ENCODE data around the gene SSTR4.

SSTR4 gene

DNA sequence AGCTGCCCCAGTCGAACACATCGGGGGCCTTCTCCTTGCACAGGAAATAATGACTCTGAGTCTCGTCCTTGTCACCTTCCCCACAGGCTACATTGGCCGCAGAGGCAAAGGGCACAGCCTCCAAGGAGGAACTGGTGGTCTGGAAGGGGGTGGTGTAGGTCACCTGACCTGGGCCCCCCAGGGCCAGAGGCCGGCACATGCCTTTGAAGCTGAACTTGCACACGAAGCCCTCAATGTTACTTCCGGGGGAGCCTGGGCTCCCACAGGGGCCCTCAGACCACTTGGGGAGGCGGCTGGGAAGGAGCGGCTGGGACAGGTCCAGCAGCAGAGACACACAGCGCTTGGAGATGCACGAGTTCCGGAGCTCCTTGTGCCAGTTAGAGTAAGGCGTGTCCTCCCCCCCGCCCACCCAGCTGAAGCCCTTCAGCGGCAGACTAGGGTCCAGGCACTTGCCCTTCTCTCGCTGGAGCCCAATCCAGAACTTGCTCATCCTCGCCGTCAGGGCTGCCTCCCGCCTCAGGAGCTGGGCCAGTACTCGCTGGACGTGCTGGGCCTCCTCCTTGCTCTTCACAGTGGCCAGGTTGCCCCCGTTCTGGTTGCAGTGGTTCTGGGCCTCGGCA, 50.4 kb downstream of the SSTR4 start:
- DNase-seq (ENCODE audit: low read depth in 3 of 3, low spot score in 1 of 3), result no peak

DNA sequence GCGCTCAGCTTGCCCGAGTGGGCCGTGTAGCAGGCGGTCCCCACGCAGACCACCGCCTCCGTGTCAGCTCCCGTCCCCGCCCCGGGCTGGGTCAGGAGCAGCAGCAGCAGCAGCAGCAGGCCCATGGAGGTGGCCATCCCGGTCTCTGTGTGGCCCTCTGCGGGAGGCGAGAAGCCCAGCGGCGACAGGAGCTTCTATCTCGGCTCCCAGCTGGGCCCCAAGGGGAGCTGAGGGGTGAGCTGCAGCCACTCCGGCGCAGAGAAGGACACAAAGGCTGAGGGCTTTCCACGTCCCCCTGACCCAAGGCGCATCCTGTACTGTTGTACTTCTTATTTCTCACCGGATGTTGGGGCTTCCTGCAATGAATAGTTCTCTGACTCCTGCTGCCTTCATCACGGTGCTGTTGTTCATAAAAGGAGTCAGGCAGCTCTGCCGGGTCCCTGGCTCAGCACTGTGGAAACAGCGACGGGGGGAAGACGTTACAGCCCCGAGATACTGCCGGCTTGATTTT, 51.0 kb downstream of the SSTR4 start, which contains the start of gene CD93:
CD93 (minus strand) TSS at position 269 of the 511 bp plus-strand sequence; CDS start at position 137, 132 bp downstream.
- DNase-seq (ENCODE audit: low read depth in 3 of 3, low spot score in 1 of 3), result no peak

DNA sequence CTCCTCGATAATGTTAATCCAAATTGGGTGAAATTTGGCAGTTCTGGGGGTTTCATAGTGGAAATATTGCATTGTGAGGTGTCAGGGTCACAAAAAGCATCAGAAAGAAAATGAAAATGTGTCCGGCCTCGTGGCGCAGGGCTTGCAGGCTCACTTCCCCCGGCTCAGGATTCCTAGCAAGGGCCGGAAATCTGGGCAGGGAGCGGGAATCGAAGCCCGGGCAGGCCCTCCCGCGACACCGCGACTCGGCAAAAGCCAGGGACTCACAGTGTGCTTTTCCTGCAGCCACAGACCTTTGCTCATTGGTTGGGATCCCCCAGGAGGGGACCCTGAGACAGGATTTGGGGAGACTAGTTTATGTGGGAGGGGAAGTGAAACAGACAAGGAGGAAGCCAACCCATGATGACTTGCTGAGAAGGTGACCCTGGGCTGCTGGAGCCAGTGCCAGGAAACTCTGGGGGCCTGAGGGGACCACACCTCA, 51.9 kb downstream of the SSTR4 start:
- no peak for DNase-seq (ENCODE audit: low read depth in 3 of 3, low spot score in 1 of 3)

DNA sequence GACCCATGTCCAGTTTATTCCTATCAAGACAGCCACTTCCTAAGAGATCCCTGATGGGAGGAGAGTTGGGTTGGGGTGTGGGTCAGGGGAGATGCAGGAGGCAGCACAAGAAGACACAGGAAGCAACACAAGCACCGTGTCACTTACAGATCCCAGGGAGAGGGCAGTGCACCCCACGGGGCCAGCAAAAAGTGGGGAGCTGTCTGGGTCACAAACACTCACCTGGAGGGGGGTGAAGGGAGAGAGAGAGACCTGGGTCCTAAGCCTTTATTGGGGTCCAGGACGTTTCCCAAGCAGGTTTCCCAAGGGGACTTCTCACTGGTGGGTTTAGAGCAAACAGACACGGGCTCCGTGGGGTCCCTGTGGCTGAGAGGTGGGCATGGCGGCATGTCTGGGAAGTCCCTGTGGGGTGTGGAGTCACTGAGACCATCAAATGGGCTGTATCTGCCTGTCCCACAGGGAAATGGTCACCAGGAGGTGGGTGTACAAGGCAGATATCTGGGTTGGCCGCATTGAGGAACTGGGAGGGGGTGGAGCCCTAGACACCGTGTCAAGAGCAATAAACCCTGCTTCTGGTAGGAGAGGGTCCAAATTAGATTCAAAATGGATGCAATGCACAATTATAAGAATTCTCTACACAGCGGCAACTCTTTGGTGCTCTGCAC, 52.6 kb downstream of the SSTR4 start:
- no peak for DNase-seq (ENCODE audit: low read depth in 3 of 3, low spot score in 1 of 3)
